Bronchial epithelial cell (primary cell): ENCODE measurements around the gene LRRC61. TPM values are rescaled to one million over a fixed set of nuclear protein-coding genes. Genes with fewer than 3 reads are reported as not detected.
"Not testable (repeated sequence)": the region's sequence is repeated elsewhere in the genome, so short reads cannot be mapped to it uniquely, and the experiment has no call there.

Experiments used
- DNase-seq: peaks from one replicate; pipeline ENCODE4 v3.0.0-alpha.2; 2010; ENCODE audit warnings: low read depth
- FAIRE-seq: peaks from 2 replicates; lab custom pipeline; 2011; peaks lifted over from hg19 to GRCh38; lab: Jason Lieb, UNC
- H3K27me3 ChIP-seq: 2 replicates; pipeline ENCODE4 v1.5.1; 2011; ENCODE audit warnings: low read length; ENCODE audit not compliant: control insufficient read depth, insufficient read depth
- H3K36me3 ChIP-seq: 2 replicates; pipeline ENCODE4 v1.5.1; 2011; ENCODE audit warnings: low read length; ENCODE audit not compliant: control insufficient read depth, insufficient read depth
- H3K4me3 ChIP-seq: 2 replicates; pipeline ENCODE4 v1.5.1; 2011; ENCODE audit warnings: mild to moderate bottlenecking, low read depth, low read length, control low read depth
- CTCF ChIP-seq: IDR thresholded peaks from 2 replicates; pipeline ENCODE4 v1.5.1; 2011; ENCODE audit warnings: mild to moderate bottlenecking, moderate library complexity, low read length, control low read depth, inconsistent platforms; ENCODE audit not compliant: insufficient read depth, severe bottlenecking
- total RNA-seq: library from RNA; depleted of rRNA; stranded (reverse); fragments of >200 nt; gene quantifications from 2 replicates; pipeline ENCODE4 v1.2.1, GENCODE V29; 2014

Gene LRRC61
- total RNA-seq, 1 donor from 2014 or later = 7.6 TPM

GRCh38 chr7:150382123-150382843 is 59.1 kb downstream of the LRRC61 start:
- Histone ChIP-seq H3K36me3 (no peaks in the 10 kb centered on the region), H3K27me3 (no peaks in the 10 kb centered on the region), H3K4me3 (no peak overlapping the region)
- peak; percentile 12 for TF ChIP-seq CTCF
- FAIRE-seq = no peak
- no peak for DNase-seq

GRCh38 chr7:150382844-150383225 is 59.7 kb downstream of the LRRC61 start:
- H3K27me3 ChIP-seq = no peaks in the 10 kb centered on the region
- DNase-seq (no peak), FAIRE-seq (no peak)
- TF ChIP-seq CTCF = no peak
- H3K4me3 ChIP-seq = no peak overlapping the region
- H3K36me3 ChIP-seq = no peaks in the 10 kb centered on the region

GRCh38 chr7:150383710-150384397 is 60.7 kb downstream of the LRRC61 start:
- FAIRE-seq = no peak
- no peaks in the 10 kb centered on the region for H3K27me3 ChIP-seq
- H3K4me3 ChIP-seq = no peak overlapping the region
- TF ChIP-seq CTCF = no peak
- no peaks in the 10 kb centered on the region for H3K36me3 ChIP-seq
- DNase-seq = no peak

- no peak overlapping the region for H3K4me3 ChIP-seq
- DNase-seq = no peak
- H3K27me3 ChIP-seq = no peaks in the 10 kb centered on the region
- no peaks in the 10 kb centered on the region for H3K36me3 ChIP-seq
- no peak for FAIRE-seq
- no peak for TF ChIP-seq CTCF
Measured at GRCh38 chr7:150384406-150385301, 61.5 kb downstream of the LRRC61 start.

GRCh38 chr7:150385302-150385723 is 62.2 kb downstream of the LRRC61 start:
- Histone ChIP-seq H3K27me3 (no peaks in the 10 kb centered on the region), H3K4me3 (no peak overlapping the region), H3K36me3 (no peaks in the 10 kb centered on the region)
- FAIRE-seq = no peak
- no peak for DNase-seq
- TF ChIP-seq CTCF = no peak

GRCh38 chr7:150385884-150386283 is 62.7 kb downstream of the LRRC61 start:
- H3K4me3 ChIP-seq, H3K36me3 ChIP-seq, H3K27me3 ChIP-seq, FAIRE-seq, DNase-seq: not testable (repeated sequence)
